ENCODE data around the gene TPCN1. TPM values are rescaled to one million over a fixed set of nuclear protein-coding genes. Genes with fewer than 3 reads are reported as not detected.

TPCN1 gene
- total RNA-seq, 4 donors from 2014 or later, result 15.5 to 48.8 (median 34.5) TPM

GRCh38 chr12:113278141-113278540, 56.9 kb downstream of the TPCN1 start:
- WGBS, 2 donors, result 88 to 89% methylated on average over 4 to 8 of the region's 8 CpGs
- Histone ChIP-seq H3K27ac (no peak overlapping the region), H3K4me3 (no peak overlapping the region), H3K9me3 (no peaks in the 10 kb centered on the region), H3K4me1 (peaks cover 0 to 5% (median 2%) of the 10 kb centered on the region in 3 donors), H3K36me3 (peaks cover 9 to 96% (median 12%) of the 10 kb centered on the region in 3 donors), H3K27me3 (no peaks in the 10 kb centered on the region)
- intact Hi-C loops (cut with DNase I), result no loop called here
- no peak for TF ChIP-seq CTCF (IDR thresholded peaks at IDR 0.05)
- TF ChIP-seq POLR2A (IDR thresholded peaks at IDR 0.05), result no peak
- DNase-seq, result no peak

DNA sequence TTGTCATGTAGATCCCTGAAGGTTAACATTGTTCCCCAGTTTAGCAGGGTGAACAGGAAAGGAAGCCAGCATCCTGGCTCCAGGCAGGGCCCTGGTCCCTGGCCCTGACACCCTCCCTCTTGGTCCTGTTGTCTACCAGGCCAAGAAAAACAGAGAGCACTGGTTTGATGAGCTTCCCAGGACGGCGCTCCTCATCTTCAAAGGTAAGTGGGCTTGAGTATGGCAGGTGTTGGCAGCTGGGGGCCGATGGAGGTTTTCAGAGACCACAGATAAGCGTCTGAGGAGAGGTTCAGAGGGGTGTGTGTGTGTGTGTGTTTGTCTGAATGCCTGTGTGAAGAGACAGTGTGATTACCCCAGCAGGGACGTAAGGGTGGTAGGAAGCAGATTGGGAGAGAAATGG, 57.4 kb downstream of the TPCN1 start:
- Histone ChIP-seq H3K36me3 (peaks cover 11 to 96% (median 12%) of the 10 kb centered on the region in 3 donors), H3K4me3 (no peak overlapping the region), H3K27ac (no peak overlapping the region), H3K4me1 (peaks cover 0 to under 1% (median 0%) of the 10 kb centered on the region in 3 donors), H3K27me3 (no peaks in the 10 kb centered on the region), H3K9me3 (no peaks in the 10 kb centered on the region)
- DNase-seq, result no peak
- TF ChIP-seq POLR2A (IDR thresholded peaks at IDR 0.05), result no peak
- WGBS, 2 donors, result 90% methylated on average over 5 of the region's 5 CpGs
- intact Hi-C loops (cut with DNase I), result no loop called here

DNA sequence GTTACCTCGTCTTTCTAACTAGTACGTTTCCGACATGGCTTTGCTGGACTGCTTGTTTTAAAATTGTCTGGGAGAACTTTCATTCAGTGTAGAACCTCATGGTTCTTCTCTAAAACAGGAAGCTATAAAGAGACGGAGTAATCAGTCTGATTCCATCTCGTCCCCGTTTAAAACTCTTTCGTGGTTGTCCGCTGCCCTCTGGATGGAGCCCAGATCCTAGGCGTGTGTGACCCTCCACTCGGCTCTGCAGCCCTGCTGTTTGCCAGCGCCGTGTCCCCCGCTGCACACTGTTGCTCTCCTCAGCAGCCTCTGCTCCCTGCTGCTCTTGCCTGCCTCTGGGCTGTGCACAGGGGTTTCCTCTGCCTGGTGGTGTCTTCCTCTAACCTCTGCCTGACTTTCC, 63.5 kb downstream of the TPCN1 start:
- Histone ChIP-seq H3K4me1 (no peaks in the 10 kb centered on the region), H3K27ac (no peak overlapping the region), H3K9me3 (no peaks in the 10 kb centered on the region), H3K27me3 (no peaks in the 10 kb centered on the region), H3K4me3 (no peak overlapping the region), H3K36me3 (peaks cover 28 to 97% (median 41%) of the 10 kb centered on the region in 3 donors)
- intact Hi-C loops (cut with DNase I), result no loop called here
- TF ChIP-seq POLR2A (IDR thresholded peaks at IDR 0.05), result no peak
- TF ChIP-seq CTCF (IDR thresholded peaks at IDR 0.05), result no peak
- no peak for DNase-seq
- 87 to 91% methylated on average over 13 of the region's 13 CpGs for WGBS, 2 donors

GRCh38 chr12:113285679-113286610, 64.7 kb downstream of the TPCN1 start:
- no peak overlapping the region for H3K27ac ChIP-seq
- intact Hi-C loops (cut with DNase I), result no loop called here

DNA sequence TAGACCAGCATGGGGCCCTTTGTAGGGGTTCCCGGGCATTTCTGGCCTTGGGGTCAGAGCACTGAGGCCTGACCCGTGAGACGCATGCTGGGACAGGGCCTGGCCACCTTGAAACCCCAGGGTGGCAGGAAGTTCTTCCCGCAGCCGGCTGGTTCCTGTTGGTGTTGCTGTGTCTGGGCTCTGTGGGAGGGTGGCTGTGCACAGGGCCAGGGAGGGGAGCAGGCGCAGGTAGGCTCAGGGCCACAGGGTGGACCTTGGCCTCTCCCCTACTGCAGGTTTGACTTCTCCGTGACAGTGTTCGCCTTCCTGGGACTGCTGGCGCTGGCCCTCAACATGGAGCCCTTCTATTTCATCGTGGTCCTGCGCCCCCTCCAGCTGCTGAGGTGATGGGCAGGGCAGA, 65.4 kb downstream of the TPCN1 start:
- Histone ChIP-seq H3K27me3 (no peaks in the 10 kb centered on the region), H3K9me3 (no peaks in the 10 kb centered on the region), H3K36me3 (peaks cover 39 to 97% (median 48%) of the 10 kb centered on the region in 3 donors), H3K27ac (no peak overlapping the region), H3K4me3 (no peak overlapping the region), H3K4me1 (no peaks in the 10 kb centered on the region)
- no peak for DNase-seq
- intact Hi-C loops (cut with DNase I), result no loop called here
- WGBS, 2 donors, result 82% methylated on average over 10 of the region's 11 CpGs; no CpG with 5 or more reads in 1 of the 2 donors
- no peak for TF ChIP-seq CTCF (IDR thresholded peaks at IDR 0.05)
- TF ChIP-seq POLR2A (IDR thresholded peaks at IDR 0.05), result no peak

More at GRCh38 chr12:113285679-113286610, 64.7 kb downstream of the TPCN1 start:
- WGBS, 2 donors, result 86 to 93% methylated on average over 14 to 17 of the region's 22 CpGs
- TF ChIP-seq POLR2A (IDR thresholded peaks at IDR 0.05), result no peak
- no peak for TF ChIP-seq CTCF (IDR thresholded peaks at IDR 0.05)
- H3K4me3 ChIP-seq, result no peak overlapping the region
- H3K9me3 ChIP-seq, result no peaks in the 10 kb centered on the region
- DNase-seq, result no peak
- H3K27me3 ChIP-seq, result no peaks in the 10 kb centered on the region
- no peaks in the 10 kb centered on the region for H3K4me1 ChIP-seq
- H3K36me3 ChIP-seq, result peaks cover 33 to 97% (median 45%) of the 10 kb centered on the region in 3 donors
